T-helper 1 cell treated with Interleukin-12 subunit alpha and Interleukin-12 subunit beta and Interleukin-4 antibody, amounts not matched to agents 30 μg/mL and 1 μg/mL, for 36 hours (primary cell): ENCODE data around the gene SLC10A3.
A peak's percentile ranks its signal among the peaks of the same experiment; 100 is the strongest.

Experiments
- H3K27ac Mint-ChIP-seq: one replicate; pipeline ENCODE4 v1.8.0; 2021; ENCODE audit warnings: mild to moderate bottlenecking, mixed read lengths
- H3K27me3 Mint-ChIP-seq: one replicate; pipeline ENCODE4 v1.8.0; 2021; ENCODE audit warnings: low read depth, mixed read lengths
- H3K36me3 Mint-ChIP-seq: one replicate; pipeline ENCODE4 v1.8.0; 2021; ENCODE audit warnings: low read depth, mixed read lengths
- H3K4me1 Mint-ChIP-seq: one replicate; pipeline ENCODE4 v1.8.0; 2021; ENCODE audit warnings: low read depth, mixed read lengths
- H3K4me3 Mint-ChIP-seq: one replicate; pipeline ENCODE4 v1.8.0; 2021; ENCODE audit warnings: mild to moderate bottlenecking, moderate library complexity, mixed read lengths
- H3K9me3 Mint-ChIP-seq: one replicate; pipeline ENCODE4 v1.8.0; 2021; ENCODE audit warnings: mixed read lengths

SLC10A3 gene

GRCh38 chrX:154490414-154491083 is at the start of gene SLC10A3:
SLC10A3 (minus strand) TSS chrX:154490629; CDS start chrX:154488940, 1,689 bp downstream.
- peak within 1 kb of the TSS; percentile 93 for H3K27ac Mint-ChIP-seq
- H3K36me3 Mint-ChIP-seq, result peaks cover 8% of the 10 kb centered on the region
- no peaks in the 10 kb centered on the region for H3K9me3 Mint-ChIP-seq
- H3K4me1 Mint-ChIP-seq, result peaks cover 11% of the 10 kb centered on the region
- H3K27me3 Mint-ChIP-seq, result no peaks in the 10 kb centered on the region
- H3K4me3 Mint-ChIP-seq, result peak within 1 kb of the TSS; percentile 89

- H3K27ac Mint-ChIP-seq, result no peak overlapping the region
- peaks cover 17% of the 10 kb centered on the region for H3K4me1 Mint-ChIP-seq
- H3K9me3 Mint-ChIP-seq, result no peaks in the 10 kb centered on the region
- no peak overlapping the region for H3K4me3 Mint-ChIP-seq
- peaks cover 11% of the 10 kb centered on the region for H3K36me3 Mint-ChIP-seq
- no peaks in the 10 kb centered on the region for H3K27me3 Mint-ChIP-seq
Measured at GRCh38 chrX:154539077-154539476, 48.6 kb upstream of the SLC10A3 start.

- no peaks in the 10 kb centered on the region for H3K27me3 Mint-ChIP-seq
- H3K4me1 Mint-ChIP-seq, result peaks cover 3% of the 10 kb centered on the region
- no peaks in the 10 kb centered on the region for H3K9me3 Mint-ChIP-seq
- H3K36me3 Mint-ChIP-seq, result peaks cover 13% of the 10 kb centered on the region
- no peak overlapping the region for H3K4me3 Mint-ChIP-seq
- H3K27ac Mint-ChIP-seq, result no peak overlapping the region
Measured at GRCh38 chrX:154535892-154536291, 45.5 kb upstream of the SLC10A3 start.

GRCh38 chrX:154534526-154535322 is 44.3 kb upstream of the SLC10A3 start:
- Mint-ChIP-seq H3K36me3 (peaks cover 13% of the 10 kb centered on the region), H3K4me1 (peaks cover 3% of the 10 kb centered on the region), H3K27me3 (no peaks in the 10 kb centered on the region), H3K27ac (peak overlapping the region; percentile 65), H3K4me3 (no peak overlapping the region), H3K9me3 (no peaks in the 10 kb centered on the region)

- Mint-ChIP-seq H3K9me3 (no peaks in the 10 kb centered on the region), H3K27me3 (no peaks in the 10 kb centered on the region), H3K4me3 (no peak overlapping the region), H3K27ac (no peak overlapping the region), H3K36me3 (peaks cover 10% of the 10 kb centered on the region), H3K4me1 (peaks cover 3% of the 10 kb centered on the region)
Measured at GRCh38 chrX:154532690-154533089, 42.3 kb upstream of the SLC10A3 start.

- no peak overlapping the region for H3K4me3 Mint-ChIP-seq
- H3K27ac Mint-ChIP-seq, result no peak overlapping the region
- H3K4me1 Mint-ChIP-seq, result peaks cover 10% of the 10 kb centered on the region
- H3K9me3 Mint-ChIP-seq, result no peaks in the 10 kb centered on the region
- H3K27me3 Mint-ChIP-seq, result no peaks in the 10 kb centered on the region
- H3K36me3 Mint-ChIP-seq, result peaks cover 10% of the 10 kb centered on the region
Measured at GRCh38 chrX:154531626-154532025, 41.2 kb upstream of the SLC10A3 start.

- H3K9me3 Mint-ChIP-seq, result no peaks in the 10 kb centered on the region
- peaks cover 10% of the 10 kb centered on the region for H3K36me3 Mint-ChIP-seq
- peaks cover 17% of the 10 kb centered on the region for H3K4me1 Mint-ChIP-seq
- no peaks in the 10 kb centered on the region for H3K27me3 Mint-ChIP-seq
- no peak overlapping the region for H3K4me3 Mint-ChIP-seq
- H3K27ac Mint-ChIP-seq, result no peak overlapping the region
Measured at GRCh38 chrX:154530286-154530685, 39.9 kb upstream of the SLC10A3 start.

GRCh38 chrX:154529206-154529612 is 38.8 kb upstream of the SLC10A3 start:
- Mint-ChIP-seq H3K4me3 (no peak overlapping the region), H3K27ac (no peak overlapping the region), H3K9me3 (no peaks in the 10 kb centered on the region), H3K36me3 (peaks cover 3% of the 10 kb centered on the region), H3K27me3 (no peaks in the 10 kb centered on the region), H3K4me1 (peaks cover 14% of the 10 kb centered on the region)

- H3K4me1 Mint-ChIP-seq, result peaks cover 14% of the 10 kb centered on the region
- H3K4me3 Mint-ChIP-seq, result no peak overlapping the region
- no peaks in the 10 kb centered on the region for H3K36me3 Mint-ChIP-seq
- H3K9me3 Mint-ChIP-seq, result no peaks in the 10 kb centered on the region
- peak overlapping the region; percentile 63 for H3K27ac Mint-ChIP-seq
- no peaks in the 10 kb centered on the region for H3K27me3 Mint-ChIP-seq
Measured at GRCh38 chrX:154526901-154527675, 36.7 kb upstream of the SLC10A3 start.

- Mint-ChIP-seq H3K4me3 (no peak overlapping the region), H3K36me3 (no peaks in the 10 kb centered on the region), H3K9me3 (no peaks in the 10 kb centered on the region), H3K27me3 (no peaks in the 10 kb centered on the region), H3K27ac (peak overlapping the region; percentile 72), H3K4me1 (peaks cover 14% of the 10 kb centered on the region)
Measured at GRCh38 chrX:154525606-154526490, 35.4 kb upstream of the SLC10A3 start.

GRCh38 chrX:154519389-154519788 is 29.0 kb upstream of the SLC10A3 start:
- Mint-ChIP-seq H3K4me1 (peaks cover 8% of the 10 kb centered on the region), H3K4me3 (no peak overlapping the region), H3K9me3 (no peaks in the 10 kb centered on the region), H3K36me3 (no peaks in the 10 kb centered on the region), H3K27me3 (no peaks in the 10 kb centered on the region), H3K27ac (no peak overlapping the region)

GRCh38 chrX:154517101-154517781 is 26.8 kb upstream of the SLC10A3 start:
- H3K27ac Mint-ChIP-seq, result no peak overlapping the region
- no peaks in the 10 kb centered on the region for H3K27me3 Mint-ChIP-seq
- H3K4me3 Mint-ChIP-seq, result no peak overlapping the region

GRCh38 chrX:154516656-154517100 is 26.2 kb upstream of the SLC10A3 start:
- Mint-ChIP-seq H3K27ac (peak overlapping the region; percentile 87), H3K4me3 (peak overlapping the region; percentile 83), H3K4me1 (peaks cover 14% of the 10 kb centered on the region), H3K27me3 (no peaks in the 10 kb centered on the region), H3K9me3 (no peaks in the 10 kb centered on the region), H3K36me3 (peaks cover 1% of the 10 kb centered on the region)

More at GRCh38 chrX:154517101-154517781, 26.8 kb upstream of the SLC10A3 start:
- peaks cover 1% of the 10 kb centered on the region for H3K36me3 Mint-ChIP-seq
- peaks cover 12% of the 10 kb centered on the region for H3K4me1 Mint-ChIP-seq
- no peaks in the 10 kb centered on the region for H3K9me3 Mint-ChIP-seq
